8988T (cell line): ENCODE results near the gene CTNND2.
"Not testable (repeated sequence)": the region's sequence is repeated elsewhere in the genome, so short reads cannot be mapped to it uniquely, and the experiment has no call there.

Source experiments
- DNase-seq: peaks from one replicate; pipeline ENCODE4 v3.0.0; 2011

CTNND2 gene

GRCh38 chr5:11857391-11857790 is 46.9 kb downstream of the CTNND2 start:
- DNase-seq, result no peak

- DNase-seq, result no peak
Measured at GRCh38 chr5:11854936-11855335, 49.3 kb downstream of the CTNND2 start.

- no peak for DNase-seq
Measured at GRCh38 chr5:11853796-11854195, 50.5 kb downstream of the CTNND2 start.

GRCh38 chr5:11853140-11853539 is 51.1 kb downstream of the CTNND2 start:
- no peak for DNase-seq

GRCh38 chr5:11852717-11853087 is 51.5 kb downstream of the CTNND2 start:
- DNase-seq, result no peak

- no peak for DNase-seq
Measured at GRCh38 chr5:11851965-11852716, 52.1 kb downstream of the CTNND2 start.

GRCh38 chr5:11851416-11851815 is 52.8 kb downstream of the CTNND2 start:
- no peak for DNase-seq

GRCh38 chr5:11828566-11828965 is 75.7 kb downstream of the CTNND2 start:
- not testable (repeated sequence) for DNase-seq

- no peak for DNase-seq
Measured at GRCh38 chr5:11822598-11822997, 81.6 kb downstream of the CTNND2 start.

GRCh38 chr5:11815916-11816315 is 88.3 kb downstream of the CTNND2 start:
- DNase-seq, result no peak

GRCh38 chr5:11815481-11815880 is 88.8 kb downstream of the CTNND2 start:
- DNase-seq, result no peak

- no peak for DNase-seq
Measured at GRCh38 chr5:11814373-11814772, 89.9 kb downstream of the CTNND2 start.

- no peak for DNase-seq
Measured at GRCh38 chr5:11809407-11809806, 94.8 kb downstream of the CTNND2 start.

- no peak for DNase-seq
Measured at GRCh38 chr5:11803436-11803835, 100.8 kb downstream of the CTNND2 start.

GRCh38 chr5:11801061-11801460 is 103.2 kb downstream of the CTNND2 start:
- no peak for DNase-seq

GRCh38 chr5:11797132-11797531 is 107.1 kb downstream of the CTNND2 start:
- DNase-seq, result no peak

GRCh38 chr5:11793396-11793795 is 110.8 kb downstream of the CTNND2 start:
- DNase-seq, result no peak

GRCh38 chr5:11792621-11793020 is 111.6 kb downstream of the CTNND2 start:
- no peak for DNase-seq

GRCh38 chr5:11791792-11792191 is 112.5 kb downstream of the CTNND2 start:
- no peak for DNase-seq

- DNase-seq, result no peak
Measured at GRCh38 chr5:11790201-11790600, 114.0 kb downstream of the CTNND2 start.

GRCh38 chr5:11785771-11786352 is 118.4 kb downstream of the CTNND2 start:
- no peak for DNase-seq

GRCh38 chr5:11780641-11781345 is 123.5 kb downstream of the CTNND2 start:
- no peak for DNase-seq

GRCh38 chr5:11777096-11777495 is 127.2 kb downstream of the CTNND2 start:
- no peak for DNase-seq

- no peak for DNase-seq
Measured at GRCh38 chr5:11770310-11770709, 133.9 kb downstream of the CTNND2 start.
